Kidney (tissue), 14 donors: ENCODE results near the gene RTKN2. TPM values are rescaled to one million over a fixed set of nuclear protein-coding genes. Genes with fewer than 3 reads are reported as not detected.
"Not testable (repeated sequence)": the region's sequence is repeated elsewhere in the genome, so short reads cannot be mapped to it uniquely, and the experiment has no call there.

Experiments used
- DNase-seq, 5 donors: peaks; one replicate each; pipeline ENCODE4 v3.0.0-alpha.2; 2013 to 2020
- FAIRE-seq: peaks from 2 replicates; lab custom pipeline; 2012; peaks lifted over from hg19 to GRCh38; lab: Jason Lieb, UNC
- H3K27ac ChIP-seq, 2 donors: one replicate each; pipeline ENCODE4 v1.7.0; 2013; ENCODE audit warnings: low read depth in 2 of 2, low read length in 2 of 2, inconsistent platforms in 1 of 2
- H3K27me3 ChIP-seq: one replicate; pipeline ENCODE4 v1.7.1; 2013; ENCODE audit warnings: low read length, inconsistent platforms; ENCODE audit not compliant: control insufficient read depth, insufficient read depth
- H3K36me3 ChIP-seq, 3 donors: one replicate each; pipeline versions ENCODE4 v1.7.0 to v1.7.1; 2013; ENCODE audit warnings: low read length in 3 of 3, control low read depth in 1 of 3, inconsistent platforms in 1 of 3; ENCODE audit not compliant: insufficient read depth in 3 of 3, control insufficient read depth in 2 of 3
- H3K4me1 ChIP-seq, 3 donors: one replicate each; pipeline versions ENCODE4 v1.7.0 to v1.7.1; 2013; ENCODE audit warnings: low read length in 3 of 3, inconsistent platforms in 1 of 3, low read depth in 1 of 3; ENCODE audit not compliant: control insufficient read depth in 2 of 3, insufficient read depth in 2 of 3
- H3K4me3 ChIP-seq, 3 donors: one replicate each; pipeline versions ENCODE4 v1.7.0 to v1.8.1; 2013; ENCODE audit warnings: low read length in 3 of 3, control low read depth in 1 of 3, inconsistent platforms in 1 of 3
- H3K9ac ChIP-seq, 3 donors: one replicate each; pipeline versions ENCODE4 v1.7.0 to v1.7.1; 2013; ENCODE audit warnings: low read length in 3 of 3, control low read depth in 1 of 3, inconsistent platforms in 1 of 3
- H3K9me3 ChIP-seq, 3 donors: one replicate each; pipeline versions ENCODE4 v1.7.0 to v1.7.1; 2013; ENCODE audit warnings: low read length in 3 of 3, control low read depth in 1 of 3, inconsistent platforms in 1 of 3; ENCODE audit not compliant: control insufficient read depth in 2 of 3, insufficient read depth in 1 of 3
- CTCF ChIP-seq: IDR thresholded peaks from 3 replicates; pipeline ENCODE4 v1.5.1; 2012; ENCODE audit warnings: mild to moderate bottlenecking, moderate library complexity, borderline replicate concordance; ENCODE audit not compliant: insufficient read depth; ENCODE audit errors: extremely low read depth
- intact Hi-C: fragments of 100-400 bp; cut with DNase I; formaldehyde crosslinking; loops from one replicate; pipeline ENCODE4 v1.11.1; 2022
- polyA plus RNA-seq: library from polyadenylated mRNA; stranded (reverse); fragments of 350-450 nt; fragmentation: Illumina TruSeq; extraction: RNeasy Lipid Tissue Mini Kit (QIAGEN cat#74804); gene quantifications from one replicate; pipeline ENCODE4 v1.2.3, GENCODE V29; 2014; ENCODE audit warnings: low read depth, low replicate concordance; ENCODE audit not compliant: insufficient read depth
- total RNA-seq: library from RNA; stranded (reverse); fragmentation: NEBNext Ultra II Directional; extraction: Animal tissue kit (Norgen Biotek cat#: 25700); gene quantifications from one replicate; pipeline ENCODE4 v1.2.1, GENCODE V29; 2021
- donor health status: control.
- donor health status: control.
- donor health status: control.
- donor health status: control.
- donor health status: control.
- donor health status: DM: yes; HTN: yes; CAD: no.
- donor health status: Normal renal cell carcinoma (clear cell type).

RTKN2 gene
- total and polyA plus RNA-seq, 2 donors from 2014 or later, result 0.24 to 1.6 TPM

- no peaks in the 10 kb centered on the region for H3K36me3 ChIP-seq
- H3K4me1 ChIP-seq, result peaks cover 0 to 3% (median 0%) of the 10 kb centered on the region in 3 donors
- intact Hi-C loops, result no loop called here
- DNase-seq (no peak), FAIRE-seq (no peak)
- no peak overlapping the region for H3K4me3 ChIP-seq
- H3K9me3 ChIP-seq, result no peaks in the 10 kb centered on the region
- no peak for TF ChIP-seq CTCF
- H3K27me3 ChIP-seq, result no peaks in the 10 kb centered on the region
- H3K9ac ChIP-seq, result no peak overlapping the region
- H3K27ac ChIP-seq, result no peak overlapping the region
These were observed 35.3 kb upstream of the RTKN2 start for GRCh38 chr10:62303922-62304321.

GRCh38 chr10:62302760-62303159, 34.1 kb upstream of the RTKN2 start:
- H3K9ac ChIP-seq, result no peak overlapping the region
- no peak for DNase-seq
- TF ChIP-seq CTCF, result no peak
- H3K4me3 ChIP-seq, result no peak overlapping the region
- H3K27me3 ChIP-seq, result no peaks in the 10 kb centered on the region
- H3K4me1 ChIP-seq, result peaks cover 0 to 3% (median 0%) of the 10 kb centered on the region in 3 donors
- FAIRE-seq, result no peak
- H3K27ac ChIP-seq, result no peak overlapping the region
- H3K36me3 ChIP-seq, result no peaks in the 10 kb centered on the region
- intact Hi-C loops, result no loop called here
- H3K9me3 ChIP-seq, result no peaks in the 10 kb centered on the region

- FAIRE-seq (no peak), DNase-seq (no peak)
- no peaks in the 10 kb centered on the region for H3K4me1 ChIP-seq
- intact Hi-C loops, result no loop called here
- H3K9me3 ChIP-seq, result no peaks in the 10 kb centered on the region
- H3K9ac ChIP-seq, result no peak overlapping the region
- H3K27me3 ChIP-seq, result no peaks in the 10 kb centered on the region
- no peak overlapping the region for H3K4me3 ChIP-seq
- TF ChIP-seq CTCF, result no peak
- no peaks in the 10 kb centered on the region for H3K36me3 ChIP-seq
- no peak overlapping the region for H3K27ac ChIP-seq
These were observed 29.2 kb upstream of the RTKN2 start for GRCh38 chr10:62297857-62298256.

- FAIRE-seq (no peak), DNase-seq (no peak)
- no peaks in the 10 kb centered on the region for H3K9me3 ChIP-seq
- no peak overlapping the region for H3K9ac ChIP-seq
- TF ChIP-seq CTCF, result no peak
- no peaks in the 10 kb centered on the region for H3K36me3 ChIP-seq
- no peak overlapping the region for H3K27ac ChIP-seq
- H3K4me3 ChIP-seq, result no peak overlapping the region
- H3K4me1 ChIP-seq, result no peaks in the 10 kb centered on the region
- intact Hi-C loops, result no loop called here
- no peaks in the 10 kb centered on the region for H3K27me3 ChIP-seq
These were observed 15.6 kb upstream of the RTKN2 start for GRCh38 chr10:62284221-62284620.

- H3K9me3 ChIP-seq, H3K4me1 ChIP-seq, FAIRE-seq, H3K27me3 ChIP-seq, intact Hi-C loops, H3K27ac ChIP-seq, H3K36me3 ChIP-seq: not testable (repeated sequence)
- peak overlapping the region in 1 of 3 donors; percentile 40 for H3K9ac ChIP-seq
- DNase-seq, result peak in 4 of 5 donors; percentile 70 to 84 (median 74)
- peak overlapping the region; percentile 31 to 67 (median 63) for H3K4me3 ChIP-seq
These were observed 12.7 kb upstream of the RTKN2 start for GRCh38 chr10:62281348-62281747.
